ENCODE results near the gene KRT73.

DNA sequence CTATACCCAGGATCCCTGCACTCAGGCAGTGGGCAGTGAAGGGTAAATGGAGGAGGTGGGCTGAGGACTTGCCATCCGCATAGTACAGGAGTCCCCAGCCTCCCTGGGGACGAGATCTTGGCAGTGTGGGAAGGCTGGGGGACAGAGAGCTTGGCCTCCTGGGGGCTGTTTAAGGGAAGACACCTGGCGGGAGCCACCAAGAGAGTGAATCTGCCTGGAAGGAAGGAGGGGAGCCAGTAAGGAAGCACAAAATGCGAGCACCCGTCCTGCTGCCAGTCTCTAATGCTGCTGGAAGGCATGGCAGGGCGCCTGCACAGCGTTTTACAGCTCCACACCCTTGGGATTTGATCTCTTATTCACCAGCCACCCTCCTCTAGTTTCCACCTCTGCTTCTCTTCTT, 41.0 kb upstream of the KRT73 start:
- TF ChIP-seq POLR2A (IDR thresholded peaks at IDR 0.05): no peak
- no peak for TF ChIP-seq CTCF (IDR thresholded peaks at IDR 0.05)
- no peak for TF ChIP-seq POLR2AphosphoS5 (IDR thresholded peaks at IDR 0.05)
